Measurements from ENCODE around the gene COL4A1.
A peak's percentile ranks its signal among the peaks of the same experiment; 100 is the strongest.

Gene COL4A1

DNA sequence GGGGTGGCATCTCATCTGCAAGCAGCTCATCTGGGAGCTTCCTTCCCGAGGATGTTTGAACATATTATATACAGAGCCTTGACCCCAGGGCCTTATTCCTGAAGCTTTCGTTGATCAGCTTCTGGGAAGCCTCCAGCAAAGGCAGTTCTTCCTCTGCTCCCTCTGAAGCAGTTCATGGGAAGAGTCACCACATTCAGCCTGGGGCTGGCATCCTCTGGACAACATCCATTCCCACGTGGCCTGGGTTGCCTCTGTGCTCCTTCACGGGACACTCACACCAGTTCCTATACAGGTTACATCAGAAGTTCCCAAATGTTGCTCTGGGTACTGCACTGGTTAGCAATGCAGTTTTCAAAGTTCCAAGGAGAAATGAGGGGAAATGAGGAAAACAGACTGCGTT, 29.7 kb upstream of the COL4A1 start:
- DNase-seq, result peak in 1 of 2 donors; percentile 70
- Histone ChIP-seq H3K27ac (peak overlapping the region; percentile 92 to 93), H3K27me3 (no peaks in the 10 kb centered on the region), H3K9me3 (no peaks in the 10 kb centered on the region), H3K4me1 (peaks cover 15 to 100% (median 85%) of the 10 kb centered on the region in 4 donors), H3K36me3 (no peaks in the 10 kb centered on the region), H3K4me3 (peak overlapping the region in 1 of 2 donors; percentile 6)
- TF ChIP-seq, protein P1, sequence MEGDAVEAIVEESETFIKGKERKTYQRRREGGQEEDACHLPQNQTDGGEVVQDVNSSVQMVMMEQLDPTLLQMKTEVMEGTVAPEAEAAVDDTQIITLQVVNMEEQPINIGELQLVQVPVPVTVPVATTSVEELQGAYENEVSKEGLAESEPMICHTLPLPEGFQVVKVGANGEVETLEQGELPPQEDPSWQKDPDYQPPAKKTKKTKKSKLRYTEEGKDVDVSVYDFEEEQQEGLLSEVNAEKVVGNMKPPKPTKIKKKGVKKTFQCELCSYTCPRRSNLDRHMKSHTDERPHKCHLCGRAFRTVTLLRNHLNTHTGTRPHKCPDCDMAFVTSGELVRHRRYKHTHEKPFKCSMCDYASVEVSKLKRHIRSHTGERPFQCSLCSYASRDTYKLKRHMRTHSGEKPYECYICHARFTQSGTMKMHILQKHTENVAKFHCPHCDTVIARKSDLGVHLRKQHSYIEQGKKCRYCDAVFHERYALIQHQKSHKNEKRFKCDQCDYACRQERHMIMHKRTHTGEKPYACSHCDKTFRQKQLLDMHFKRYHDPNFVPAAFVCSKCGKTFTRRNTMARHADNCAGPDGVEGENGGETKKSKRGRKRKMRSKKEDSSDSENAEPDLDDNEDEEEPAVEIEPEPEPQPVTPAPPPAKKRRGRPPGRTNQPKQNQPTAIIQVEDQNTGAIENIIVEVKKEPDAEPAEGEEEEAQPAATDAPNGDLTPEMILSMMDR (IDR thresholded peaks at IDR 0.05), result no peak
- intact Hi-C loops (cut with DNase I; ENCODE audit: low total_unique reads), result no loop called here

DNA sequence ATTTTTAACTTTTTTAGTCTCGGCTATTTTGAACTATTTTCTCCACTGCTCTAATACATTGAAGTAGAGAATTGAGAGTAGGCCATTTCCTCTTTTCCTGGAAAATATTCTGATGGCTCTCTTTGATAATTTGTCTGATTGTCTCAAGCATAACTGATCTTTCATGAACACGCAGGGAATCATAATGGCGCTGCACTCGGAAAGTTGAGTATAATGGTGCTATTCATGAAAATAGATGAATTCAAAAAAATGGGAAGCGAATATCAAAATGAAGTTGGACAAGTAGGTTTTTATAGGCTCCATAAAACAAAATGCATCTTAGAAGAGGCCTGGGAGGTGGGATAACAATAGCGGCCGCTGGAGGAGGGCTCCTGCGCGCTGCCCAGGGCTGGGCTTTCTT, 29.2 kb upstream of the COL4A1 start:
- Histone ChIP-seq H3K9me3 (no peaks in the 10 kb centered on the region), H3K36me3 (no peaks in the 10 kb centered on the region), H3K4me1 (peaks cover 13 to 100% (median 84%) of the 10 kb centered on the region in 4 donors), H3K27ac (peak overlapping the region; percentile 92 to 93), H3K27me3 (no peaks in the 10 kb centered on the region), H3K4me3 (no peak overlapping the region)
- intact Hi-C loops (cut with DNase I; ENCODE audit: low total_unique reads), result no loop called here
- no peak for DNase-seq
- TF ChIP-seq, protein P1 (IDR thresholded peaks at IDR 0.05), result no peak

DNA sequence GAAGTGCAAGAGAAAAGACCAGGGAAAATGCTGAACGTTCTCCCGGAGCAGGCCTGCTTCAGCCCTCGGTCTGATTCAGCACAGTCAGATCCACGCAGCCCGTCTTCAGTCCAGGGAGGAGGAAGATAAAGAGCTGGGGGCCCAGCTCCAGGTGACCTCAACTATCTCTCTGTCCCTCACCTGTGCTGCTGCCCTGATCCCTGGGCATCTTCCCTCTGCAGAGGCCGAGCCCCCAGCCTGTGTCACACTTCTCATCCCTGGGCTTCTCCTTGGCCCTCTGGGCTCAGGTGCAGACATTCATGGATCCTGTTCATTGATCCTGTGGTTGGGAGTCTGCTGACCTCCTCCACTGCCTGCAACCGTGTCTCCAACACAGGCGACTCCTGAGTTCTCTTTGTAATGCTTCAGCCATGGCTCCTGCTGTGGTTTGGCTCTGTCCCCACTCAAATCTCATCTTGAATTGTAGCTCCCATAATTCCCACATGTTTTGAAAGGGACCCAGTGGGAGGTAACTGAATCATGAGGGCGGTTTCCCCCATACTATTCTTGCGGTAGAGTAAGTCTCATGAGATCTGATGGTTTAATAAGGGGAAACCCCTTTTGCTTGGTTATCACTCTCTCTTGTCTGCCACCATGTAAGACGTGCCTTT, 28.0 kb upstream of the COL4A1 start:
- peak in 1 of 2 donors; percentile 61 for DNase-seq
- Histone ChIP-seq H3K9me3 (no peaks in the 10 kb centered on the region), H3K36me3 (no peaks in the 10 kb centered on the region), H3K4me1 (peaks cover 8 to 100% (median 81%) of the 10 kb centered on the region in 4 donors), H3K27me3 (no peaks in the 10 kb centered on the region), H3K27ac (peak overlapping the region; percentile 92 to 93), H3K4me3 (no peak overlapping the region)
- intact Hi-C loops (cut with DNase I; ENCODE audit: low total_unique reads), result no loop called here
- TF ChIP-seq, protein P1 (IDR thresholded peaks at IDR 0.05), result no peak

DNA sequence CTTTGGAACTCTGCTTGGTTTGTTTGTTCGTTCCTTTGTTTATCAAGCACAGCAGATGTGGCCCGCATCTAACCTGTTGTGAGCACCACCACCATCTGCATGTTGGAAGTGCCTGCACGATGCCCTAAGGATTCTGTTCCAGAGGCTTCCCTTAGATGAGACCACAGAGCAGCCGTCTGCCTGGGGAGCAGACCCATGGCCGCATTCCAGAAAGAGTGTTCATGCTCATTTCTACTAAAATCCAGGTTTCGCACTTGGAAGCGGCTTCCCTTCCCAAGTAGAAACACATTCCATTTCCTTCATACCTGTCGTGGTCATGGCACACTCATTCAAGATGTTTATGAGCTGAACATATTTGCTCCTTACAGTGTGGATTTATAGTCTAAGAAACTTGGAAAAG, 27.3 kb upstream of the COL4A1 start:
- Histone ChIP-seq H3K27ac (peak overlapping the region; percentile 92 to 93), H3K4me1 (peaks cover 8 to 100% (median 79%) of the 10 kb centered on the region in 4 donors)
- TF ChIP-seq, protein P1 (IDR thresholded peaks at IDR 0.05), result no peak

DNA sequence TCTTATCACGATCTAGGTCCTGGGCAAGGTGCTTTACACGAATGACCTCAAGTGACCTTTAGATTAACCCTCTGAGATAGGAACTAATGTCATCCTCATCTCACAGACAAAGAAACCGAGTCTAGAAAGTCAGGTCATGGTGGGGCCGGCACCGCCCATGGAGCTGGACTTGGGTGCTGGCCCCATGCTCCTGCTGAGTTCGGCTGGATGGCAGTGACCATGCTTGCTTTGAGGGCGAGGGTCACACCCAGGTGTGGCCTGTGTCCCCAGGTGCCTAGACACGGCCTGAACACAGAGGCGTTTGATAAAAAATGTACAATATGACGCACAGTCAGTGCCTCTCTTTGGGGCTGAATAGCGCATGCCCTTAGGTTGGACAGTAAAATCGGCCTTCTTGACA, 26.9 kb upstream of the COL4A1 start:
- Histone ChIP-seq H3K27ac (peak overlapping the region; percentile 92 to 93), H3K9me3 (no peaks in the 10 kb centered on the region), H3K27me3 (no peaks in the 10 kb centered on the region), H3K36me3 (no peaks in the 10 kb centered on the region), H3K4me1 (peaks cover 8 to 100% (median 79%) of the 10 kb centered on the region in 4 donors), H3K4me3 (no peak overlapping the region)
- peak in 1 of 2 donors; percentile 54 for DNase-seq
- intact Hi-C loops (cut with DNase I; ENCODE audit: low total_unique reads), result no loop called here
- TF ChIP-seq, protein P1 (IDR thresholded peaks at IDR 0.05), result no peak

More for the DNA sequence above, 27.3 kb upstream of the COL4A1 start:
- H3K27me3 ChIP-seq, result no peaks in the 10 kb centered on the region
- intact Hi-C loops (cut with DNase I; ENCODE audit: low total_unique reads), result no loop called here
- no peaks in the 10 kb centered on the region for H3K36me3 ChIP-seq
- H3K4me3 ChIP-seq, result no peak overlapping the region
- H3K9me3 ChIP-seq, result no peaks in the 10 kb centered on the region
- DNase-seq, result peak in 1 of 2 donors; percentile 34

Measured in tibial artery (tissue), 4 donors.